SU-DHL-6 (cell line): Measurements from ENCODE around the gene KRTAP5-6.

Experiments
- H2AFZ ChIP-seq: fragments of 200-600 bp; sonication (generic); 2 replicates; pipeline ENCODE4 v1.6.1; 2014; ENCODE audit warnings: low read depth, mild to moderate bottlenecking, moderate library complexity, mixed read lengths, antibody characterized with exemption, low read length; ENCODE audit not compliant: severe bottlenecking
- H3F3A ChIP-seq: fragments of 200-600 bp; shearing (Covaris generic); 2 replicates; pipeline ENCODE4 v1.6.0; 2016; ENCODE audit warnings: antibody characterized with exemption, mild to moderate bottlenecking; ENCODE audit not compliant: insufficient read depth
- H3K27ac ChIP-seq: fragments of 200-600 bp; sonication (generic); 2 replicates; pipeline ENCODE4 v1.5.1; 2016; ENCODE audit warnings: low read depth, mild to moderate bottlenecking, low read length, moderate library complexity, mixed read lengths
- H3K27me3 ChIP-seq: fragments of 200-600 bp; sonication (generic), shearing (Covaris generic); 2 replicates; pipeline ENCODE4 v1.6.0; 2014; ENCODE audit warnings: mild to moderate bottlenecking, low read length
- H3K36me3 ChIP-seq: fragments of 200-600 bp; sonication (generic); 2 replicates; pipeline ENCODE4 v1.6.1; 2014; ENCODE audit warnings: mild to moderate bottlenecking, low read length, mixed read lengths
- H3K4me2 ChIP-seq: fragments of 300-600, 200-600 bp; shearing (Covaris generic), sonication (generic); 2 replicates; pipeline ENCODE4 v1.6.0; 2014; ENCODE audit warnings: low read length, low read depth, mild to moderate bottlenecking; ENCODE audit not compliant: poor library complexity, severe bottlenecking
- H3K4me3 ChIP-seq: fragments of 200-600 bp; sonication (generic); 2 replicates; pipeline ENCODE4 v1.5.1; 2014; ENCODE audit warnings: antibody characterized with exemption, low read length, mild to moderate bottlenecking, mixed read lengths; ENCODE audit not compliant: insufficient read depth, poor library complexity, severe bottlenecking
- H3K79me2 ChIP-seq: fragments of 200-600 bp; sonication (generic); 2 replicates; pipeline ENCODE4 v1.6.1; 2014; ENCODE audit warnings: mild to moderate bottlenecking, low read length, moderate library complexity; ENCODE audit not compliant: insufficient read depth
- H3K9ac ChIP-seq: fragments of 200-600 bp; sonication (generic); 2 replicates; pipeline ENCODE4 v1.7.0; 2014; ENCODE audit warnings: mild to moderate bottlenecking, low read length
- H3K9me2 ChIP-seq: fragments of 200-600 bp; sonication (generic); replicated peaks from 2 replicates; pipeline ENCODE4 v1.6.1; 2014; ENCODE audit warnings: low read length; ENCODE audit not compliant: insufficient read depth
- H3K9me3 ChIP-seq: fragments of 200-600 bp; sonication (generic); 2 replicates; pipeline ENCODE4 v1.6.1; 2014; ENCODE audit warnings: low read length, mixed read lengths; ENCODE audit not compliant: insufficient read depth
- H4K20me1 ChIP-seq: fragments of 200-600 bp; sonication (generic); 2 replicates; pipeline ENCODE4 v1.6.1; 2014; ENCODE audit warnings: low read depth, mild to moderate bottlenecking, antibody characterized with exemption, low read length, moderate library complexity, mixed read lengths
- EZH2phosphoT487 ChIP-seq: fragments of 200-600 bp; sonication (generic), shearing (Covaris generic); conservative IDR thresholded peaks from 2 replicates; pipeline ENCODE4 v1.6.1; 2018; ENCODE audit warnings: mild to moderate bottlenecking, antibody characterized with exemption, low read length, moderate library complexity, mixed read lengths
- TF ChIP-seq, protein P1 (sequence below): fragments of 200-600 bp; sonication (generic); IDR thresholded peaks from one replicate; pipeline ENCODE4 v1.5.1; 2017; ENCODE audit warnings: antibody characterized with exemption, mild to moderate bottlenecking, low read length, moderate library complexity; ENCODE audit not compliant: insufficient read depth, poor library complexity, severe bottlenecking

The KRTAP5-6 gene

DNA sequence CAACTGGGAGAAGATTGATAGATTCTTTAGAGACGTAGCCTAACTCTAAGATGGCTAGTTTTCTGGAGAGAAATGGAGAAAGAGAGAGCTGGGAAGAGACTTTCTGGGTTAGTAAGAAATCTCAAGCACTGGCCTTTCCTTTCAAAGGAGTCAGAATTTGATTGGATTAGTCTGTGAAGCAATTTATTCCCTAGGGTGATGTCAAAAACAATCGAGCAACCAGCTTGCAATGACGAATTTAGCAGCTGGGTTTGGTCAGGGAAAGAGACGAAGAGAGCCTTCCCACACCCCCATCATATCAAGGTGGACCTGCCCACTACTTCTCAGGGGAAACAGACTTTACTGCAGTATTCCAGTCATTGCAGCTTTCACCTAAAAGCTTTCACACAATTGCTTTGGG is 10.8 kb downstream of the KRTAP5-6 start:
- no peak overlapping the region for H2AFZ ChIP-seq
- TF ChIP-seq EZH2phosphoT487 = no peak
- TF ChIP-seq, protein P1, sequence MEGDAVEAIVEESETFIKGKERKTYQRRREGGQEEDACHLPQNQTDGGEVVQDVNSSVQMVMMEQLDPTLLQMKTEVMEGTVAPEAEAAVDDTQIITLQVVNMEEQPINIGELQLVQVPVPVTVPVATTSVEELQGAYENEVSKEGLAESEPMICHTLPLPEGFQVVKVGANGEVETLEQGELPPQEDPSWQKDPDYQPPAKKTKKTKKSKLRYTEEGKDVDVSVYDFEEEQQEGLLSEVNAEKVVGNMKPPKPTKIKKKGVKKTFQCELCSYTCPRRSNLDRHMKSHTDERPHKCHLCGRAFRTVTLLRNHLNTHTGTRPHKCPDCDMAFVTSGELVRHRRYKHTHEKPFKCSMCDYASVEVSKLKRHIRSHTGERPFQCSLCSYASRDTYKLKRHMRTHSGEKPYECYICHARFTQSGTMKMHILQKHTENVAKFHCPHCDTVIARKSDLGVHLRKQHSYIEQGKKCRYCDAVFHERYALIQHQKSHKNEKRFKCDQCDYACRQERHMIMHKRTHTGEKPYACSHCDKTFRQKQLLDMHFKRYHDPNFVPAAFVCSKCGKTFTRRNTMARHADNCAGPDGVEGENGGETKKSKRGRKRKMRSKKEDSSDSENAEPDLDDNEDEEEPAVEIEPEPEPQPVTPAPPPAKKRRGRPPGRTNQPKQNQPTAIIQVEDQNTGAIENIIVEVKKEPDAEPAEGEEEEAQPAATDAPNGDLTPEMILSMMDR = no peak
- no peaks in the 10 kb centered on the region for H3K79me2 ChIP-seq
- H3K4me2 ChIP-seq = no peak overlapping the region
- no peaks in the 10 kb centered on the region for H3K9me3 ChIP-seq
- H3K27me3 ChIP-seq = no peaks in the 10 kb centered on the region
- H3K9me2 ChIP-seq = no peaks in the 10 kb centered on the region
- no peaks in the 10 kb centered on the region for H3F3A ChIP-seq
- H3K27ac ChIP-seq = no peak overlapping the region
- H3K36me3 ChIP-seq = no peaks in the 10 kb centered on the region
- H3K4me3 ChIP-seq = no peak overlapping the region
- H3K9ac ChIP-seq = no peak overlapping the region
- no peaks in the 10 kb centered on the region for H4K20me1 ChIP-seq

DNA sequence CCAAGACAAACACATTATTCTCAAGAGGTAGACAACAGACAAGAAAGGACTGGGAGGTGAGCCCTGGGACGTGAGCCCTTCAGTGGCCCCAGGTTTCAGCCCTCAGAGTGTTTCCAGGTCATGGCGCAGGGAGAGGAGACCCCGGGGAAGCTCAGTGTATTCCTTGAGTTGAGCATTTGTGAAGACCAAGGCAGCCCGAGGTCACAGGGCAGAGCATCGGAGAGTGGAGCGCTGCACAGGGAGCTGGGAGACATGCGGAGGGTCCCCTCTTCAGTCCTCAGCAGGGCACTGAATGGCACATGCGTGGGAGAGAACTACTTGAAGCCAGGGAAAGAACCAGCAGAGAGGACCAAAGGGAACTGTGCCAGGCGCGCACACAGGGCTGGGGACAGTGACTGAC is 11.7 kb downstream of the KRTAP5-6 start:
- Histone ChIP-seq H4K20me1 (no peaks in the 10 kb centered on the region), H3K9me2 (no peaks in the 10 kb centered on the region), H3K27me3 (no peaks in the 10 kb centered on the region), H3K9me3 (no peaks in the 10 kb centered on the region), H2AFZ (no peak overlapping the region), H3K27ac (no peak overlapping the region), H3K79me2 (no peaks in the 10 kb centered on the region), H3K4me2 (no peak overlapping the region), H3K9ac (no peak overlapping the region), H3K36me3 (no peaks in the 10 kb centered on the region), H3F3A (no peaks in the 10 kb centered on the region), H3K4me3 (no peak overlapping the region)
- TF ChIP-seq, protein P1 = no peak
- no peak for TF ChIP-seq EZH2phosphoT487

DNA sequence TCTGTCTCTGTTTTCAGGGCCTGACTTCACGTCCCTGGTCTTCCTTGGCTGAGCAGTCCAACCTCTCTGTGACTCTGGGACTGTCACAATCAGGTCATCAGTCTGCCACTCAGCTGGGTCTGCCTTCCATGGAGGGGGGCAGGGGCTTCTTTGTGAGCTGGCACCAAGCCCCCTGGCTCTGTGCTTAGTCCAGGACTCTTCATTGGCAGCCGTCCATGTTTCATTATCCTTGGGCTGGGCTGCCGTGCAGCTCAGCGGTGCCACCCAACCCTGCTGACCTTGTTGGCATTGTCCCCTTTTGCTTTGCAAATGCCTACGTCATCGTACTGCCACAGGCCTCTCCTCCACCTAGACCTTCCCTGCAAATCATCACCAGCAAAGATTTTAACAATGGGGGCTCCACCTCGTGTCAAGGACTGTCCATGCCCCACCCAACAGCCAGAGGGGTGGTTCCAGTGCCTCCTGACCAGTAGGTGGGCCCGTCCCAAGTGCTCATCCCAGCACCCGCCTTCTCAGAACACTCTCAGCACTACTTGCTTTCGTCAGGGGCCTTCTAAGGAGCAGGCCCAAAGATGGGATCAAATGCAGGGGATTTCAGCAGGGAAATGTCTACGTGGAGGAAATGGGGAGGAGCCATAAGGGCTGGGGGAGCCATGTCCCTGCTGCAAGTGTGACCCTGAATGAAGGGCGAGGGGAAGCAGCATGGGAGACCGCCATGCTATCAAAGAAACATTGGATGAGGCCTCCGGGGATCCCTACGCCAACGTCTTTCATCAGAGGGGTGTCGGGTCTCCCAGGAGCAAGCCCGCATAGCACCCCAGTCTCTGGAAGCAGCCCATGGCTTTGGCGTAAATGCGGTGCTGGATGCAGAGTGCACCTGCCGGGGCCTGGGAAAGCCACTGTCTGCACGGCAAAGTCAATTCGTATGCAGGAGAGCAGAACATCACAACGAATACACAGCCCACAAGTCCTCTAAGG is 18.2 kb downstream of the KRTAP5-6 start:
- Histone ChIP-seq H2AFZ (no peak overlapping the region), H3K9me3 (no peaks in the 10 kb centered on the region), H3K27me3 (no peaks in the 10 kb centered on the region), H3K79me2 (no peaks in the 10 kb centered on the region), H3K27ac (no peak overlapping the region), H3K36me3 (no peaks in the 10 kb centered on the region), H3K4me2 (no peak overlapping the region), H3F3A (no peaks in the 10 kb centered on the region), H3K9ac (no peak overlapping the region), H3K4me3 (no peak overlapping the region), H3K9me2 (no peaks in the 10 kb centered on the region), H4K20me1 (no peaks in the 10 kb centered on the region)
- TF ChIP-seq, protein P1 = no peak
- no peak for TF ChIP-seq EZH2phosphoT487
